Progenitor cell of endocrine pancreas (in vitro differentiated cells): Measurements from ENCODE around the gene SLC18A2. TPM values are rescaled to one million over a fixed set of nuclear protein-coding genes. Genes with fewer than 3 reads are reported as not detected.

Source experiments
- DNase-seq: peaks from one replicate; pipeline ENCODE4 v3.0.0; 2021; ENCODE audit warnings: low spot score; ENCODE audit not compliant: unreplicated experiment
- H3K27ac Mint-ChIP-seq: 2 replicates; pipeline ENCODE4 v1.8.0; 2021; ENCODE audit warnings: mild to moderate bottlenecking, moderate library complexity, mixed read lengths
- H3K27me3 Mint-ChIP-seq: 2 replicates; pipeline ENCODE4 v1.8.0; 2021; ENCODE audit warnings: mixed read lengths
- H3K36me3 Mint-ChIP-seq: 2 replicates; pipeline ENCODE4 v1.8.0; 2022; ENCODE audit warnings: mixed read lengths; ENCODE audit not compliant: insufficient read depth
- H3K4me1 Mint-ChIP-seq: 2 replicates; pipeline ENCODE4 v1.8.0; 2021; ENCODE audit warnings: low read depth, mixed read lengths
- H3K4me3 Mint-ChIP-seq: 2 replicates; pipeline ENCODE4 v1.8.0; 2021; ENCODE audit warnings: low read depth, mild to moderate bottlenecking, moderate library complexity, mixed read lengths
- H3K9me3 Mint-ChIP-seq: 2 replicates; pipeline ENCODE4 v1.8.0; 2021; ENCODE audit warnings: low read depth, mixed read lengths
- total RNA-seq: library from RNA; stranded (reverse); gene quantifications from 2 replicates; pipeline ENCODE4 v1.2.1, GENCODE V29; 2021
- TF ChIP-seq, protein P1 (sequence below): fragments of 200-600 bp; sonication (generic); IDR thresholded peaks from one replicate; pipeline ENCODE4 v1.5.0; 2021; ENCODE audit warnings: antibody characterized with exemption, mild to moderate bottlenecking; ENCODE audit not compliant: unreplicated experiment

Gene SLC18A2
- total RNA-seq, 1 donor from 2014 or later = 0.17 TPM

DNA sequence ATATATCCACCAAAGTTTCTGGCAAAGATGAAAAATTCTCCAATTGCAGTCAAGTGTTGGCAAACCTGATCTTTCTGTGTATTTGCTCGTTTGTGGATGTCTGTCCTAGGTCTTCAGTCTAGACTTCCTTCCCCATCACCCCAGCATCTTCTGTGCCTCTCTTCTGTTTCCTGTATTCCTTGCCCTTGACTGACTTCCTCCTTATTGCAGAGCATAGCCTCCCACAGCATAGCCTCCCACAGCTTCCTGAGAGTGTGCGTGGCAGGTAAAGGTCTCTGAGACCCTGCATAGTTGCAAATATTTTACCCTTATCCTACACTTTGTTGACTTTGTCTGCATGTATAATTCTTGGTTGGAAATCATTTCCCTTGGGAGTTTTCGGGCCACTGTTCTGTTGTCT lies 18.4 kb downstream of the SLC18A2 start:
- no peaks in the 10 kb centered on the region for H3K36me3 Mint-ChIP-seq
- H3K4me1 Mint-ChIP-seq = peaks cover 6% of the 10 kb centered on the region
- H3K4me3 Mint-ChIP-seq = no peak overlapping the region
- DNase-seq = no peak
- no peak overlapping the region for H3K27ac Mint-ChIP-seq
- TF ChIP-seq, protein P1, sequence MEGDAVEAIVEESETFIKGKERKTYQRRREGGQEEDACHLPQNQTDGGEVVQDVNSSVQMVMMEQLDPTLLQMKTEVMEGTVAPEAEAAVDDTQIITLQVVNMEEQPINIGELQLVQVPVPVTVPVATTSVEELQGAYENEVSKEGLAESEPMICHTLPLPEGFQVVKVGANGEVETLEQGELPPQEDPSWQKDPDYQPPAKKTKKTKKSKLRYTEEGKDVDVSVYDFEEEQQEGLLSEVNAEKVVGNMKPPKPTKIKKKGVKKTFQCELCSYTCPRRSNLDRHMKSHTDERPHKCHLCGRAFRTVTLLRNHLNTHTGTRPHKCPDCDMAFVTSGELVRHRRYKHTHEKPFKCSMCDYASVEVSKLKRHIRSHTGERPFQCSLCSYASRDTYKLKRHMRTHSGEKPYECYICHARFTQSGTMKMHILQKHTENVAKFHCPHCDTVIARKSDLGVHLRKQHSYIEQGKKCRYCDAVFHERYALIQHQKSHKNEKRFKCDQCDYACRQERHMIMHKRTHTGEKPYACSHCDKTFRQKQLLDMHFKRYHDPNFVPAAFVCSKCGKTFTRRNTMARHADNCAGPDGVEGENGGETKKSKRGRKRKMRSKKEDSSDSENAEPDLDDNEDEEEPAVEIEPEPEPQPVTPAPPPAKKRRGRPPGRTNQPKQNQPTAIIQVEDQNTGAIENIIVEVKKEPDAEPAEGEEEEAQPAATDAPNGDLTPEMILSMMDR = no peak
- no peaks in the 10 kb centered on the region for H3K9me3 Mint-ChIP-seq
- H3K27me3 Mint-ChIP-seq = peaks cover 32% of the 10 kb centered on the region

DNA sequence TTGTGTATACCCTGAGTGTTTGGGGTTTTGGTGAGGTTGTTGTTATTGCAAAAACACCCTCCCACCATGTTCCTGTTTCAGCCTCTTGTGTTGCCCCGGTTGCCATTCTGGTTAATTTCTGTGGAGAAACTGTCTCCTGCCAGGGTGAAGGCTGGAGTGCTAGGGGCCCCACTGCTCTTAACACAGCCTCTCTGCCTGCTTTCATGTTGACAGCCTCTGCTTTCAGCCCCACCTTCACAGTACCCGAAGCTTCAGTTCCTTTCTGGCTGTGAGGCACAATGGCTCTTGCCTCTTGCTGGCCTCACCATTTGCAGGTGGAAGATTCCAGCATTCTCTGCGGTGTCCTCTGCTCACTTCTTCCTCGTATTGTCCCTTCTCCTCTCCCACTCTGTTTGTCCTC lies 19.2 kb downstream of the SLC18A2 start:
- Mint-ChIP-seq H3K4me3 (no peak overlapping the region), H3K27me3 (peaks cover 40% of the 10 kb centered on the region), H3K9me3 (no peaks in the 10 kb centered on the region), H3K27ac (no peak overlapping the region), H3K36me3 (no peaks in the 10 kb centered on the region), H3K4me1 (peaks cover 12% of the 10 kb centered on the region)
- TF ChIP-seq, protein P1 = no peak
- DNase-seq = no peak

DNA sequence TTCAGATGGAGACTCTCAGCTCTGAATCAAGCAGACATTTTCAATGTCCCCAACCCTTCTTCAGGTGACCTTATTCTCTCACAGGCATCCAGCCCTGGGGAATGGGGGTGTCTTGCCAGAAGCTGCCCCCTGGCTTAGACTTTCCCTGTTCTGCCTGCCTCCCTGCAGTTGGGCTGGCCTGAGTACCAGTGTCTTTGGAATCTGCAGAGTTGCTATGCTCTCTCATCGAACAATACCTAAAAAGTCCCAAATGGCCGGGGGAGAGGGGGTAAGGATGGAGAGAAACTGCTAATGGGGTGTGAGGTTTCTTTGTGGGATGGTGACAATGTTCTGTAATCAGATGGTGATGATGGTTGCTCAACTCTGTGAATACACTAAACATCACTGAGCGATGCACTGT lies 20.6 kb downstream of the SLC18A2 start:
- H3K36me3 Mint-ChIP-seq = no peaks in the 10 kb centered on the region
- H3K4me1 Mint-ChIP-seq = peaks cover 13% of the 10 kb centered on the region
- no peak for DNase-seq
- TF ChIP-seq, protein P1 = no peak
- H3K27ac Mint-ChIP-seq = no peak overlapping the region
- H3K4me3 Mint-ChIP-seq = no peak overlapping the region
- no peaks in the 10 kb centered on the region for H3K9me3 Mint-ChIP-seq
- peaks cover 42% of the 10 kb centered on the region for H3K27me3 Mint-ChIP-seq

DNA sequence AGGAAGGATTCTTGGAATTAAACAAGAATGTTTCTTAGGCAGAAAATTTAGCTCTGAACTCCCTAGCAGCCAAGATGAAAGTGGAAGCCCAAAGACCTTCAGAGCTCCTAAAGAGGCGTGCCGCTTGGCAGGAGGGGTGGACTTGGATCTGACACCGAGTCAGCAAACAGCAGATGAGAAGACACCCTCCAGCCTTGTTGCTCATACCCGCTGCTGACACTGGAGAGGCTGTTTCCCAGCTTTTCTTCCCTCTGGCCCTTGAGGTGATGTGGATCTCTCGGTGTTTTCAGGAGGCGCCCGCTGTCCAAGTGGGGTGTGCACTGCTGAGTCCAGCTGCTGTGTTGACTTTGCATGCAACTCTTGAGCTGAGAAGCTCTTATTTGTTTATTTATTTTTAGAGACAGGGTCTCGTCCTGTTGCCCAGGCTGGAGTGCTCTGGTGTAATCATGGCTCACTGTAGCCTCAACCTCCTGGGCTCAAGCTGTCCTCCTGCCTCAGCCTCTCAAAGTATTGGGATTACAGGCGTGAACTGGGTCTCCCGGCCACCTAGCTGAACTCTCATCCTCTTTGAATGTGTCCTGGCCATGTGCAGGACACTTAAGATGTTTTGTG lies 21.5 kb downstream of the SLC18A2 start:
- Mint-ChIP-seq H3K27ac (no peak overlapping the region), H3K4me1 (peaks cover 13% of the 10 kb centered on the region), H3K9me3 (no peaks in the 10 kb centered on the region), H3K36me3 (no peaks in the 10 kb centered on the region), H3K4me3 (no peak overlapping the region), H3K27me3 (peaks cover 42% of the 10 kb centered on the region)
- TF ChIP-seq, protein P1 = no peak
- no peak for DNase-seq

- Mint-ChIP-seq H3K27ac (no peak overlapping the region), H3K4me3 (no peak overlapping the region), H3K4me1 (peaks cover 12% of the 10 kb centered on the region), H3K36me3 (no peaks in the 10 kb centered on the region), H3K9me3 (no peaks in the 10 kb centered on the region), H3K27me3 (peaks cover 42% of the 10 kb centered on the region)
- no peak for DNase-seq
- TF ChIP-seq, protein P1 = no peak
These were observed 22.0 kb downstream of the SLC18A2 start for GRCh38 chr10:117262903-117263293.
